ENCODE measurements around the gene MYH11.

Gene MYH11

DNA sequence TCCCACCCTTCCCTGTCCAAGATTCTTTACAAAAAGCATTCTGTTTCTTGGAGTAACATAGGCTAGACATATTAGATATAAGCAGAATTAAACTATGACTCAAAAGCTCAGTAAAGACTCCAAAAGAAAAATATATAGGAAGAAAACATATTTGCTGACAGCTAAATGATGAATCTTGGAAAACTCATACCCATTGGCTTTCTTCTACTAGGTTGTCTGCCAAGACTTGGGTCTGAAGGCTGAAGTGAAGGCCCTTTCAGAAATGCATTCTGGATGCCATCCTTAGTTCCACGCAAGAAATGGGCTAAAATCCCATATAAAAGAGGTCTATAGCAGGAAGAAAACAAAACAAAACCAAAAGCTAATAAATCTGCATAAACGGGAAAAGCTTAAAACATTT lies 16.5 kb upstream of the MYH11 start:
- H3K27me3 ChIP-seq (ENCODE audit: control insufficient read depth, insufficient read depth, low read length): no peaks in the 10 kb centered on the region
- H3K9ac ChIP-seq (ENCODE audit: low read depth, low read length): no peak overlapping the region
- no peaks in the 10 kb centered on the region for H3K9me3 ChIP-seq (ENCODE audit: control insufficient read depth, insufficient read depth, low read length)
- peaks cover 4% of the 10 kb centered on the region for H3K36me3 ChIP-seq (ENCODE audit: control insufficient read depth, insufficient read depth, low read length)
- H3K4me3 ChIP-seq (ENCODE audit: low read depth, low read length): no peak overlapping the region
- H3K4me1 ChIP-seq (ENCODE audit: control insufficient read depth, insufficient read depth, low read length): no peaks in the 10 kb centered on the region

DNA sequence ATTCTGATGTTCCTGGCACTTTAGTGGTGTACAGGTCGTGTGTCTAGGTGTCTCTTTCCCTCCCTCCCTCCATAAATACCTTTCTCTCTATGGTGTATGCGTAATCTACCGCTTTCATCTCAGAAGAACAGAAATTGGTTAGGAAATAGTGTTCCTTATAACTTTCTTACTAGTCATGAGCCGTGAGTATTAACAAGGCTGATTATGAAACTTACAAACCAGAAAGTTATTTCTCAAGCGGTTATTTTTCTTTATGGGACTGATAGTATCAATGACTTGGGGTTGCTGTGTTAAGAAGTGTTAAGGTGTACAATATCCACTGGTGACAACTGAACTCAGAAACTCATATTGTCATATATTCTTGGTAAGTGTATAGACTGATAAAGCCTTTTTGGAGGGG lies 13.2 kb upstream of the MYH11 start:
- no peaks in the 10 kb centered on the region for H3K36me3 ChIP-seq (ENCODE audit: control insufficient read depth, insufficient read depth, low read length)
- no peak overlapping the region for H3K9ac ChIP-seq (ENCODE audit: low read depth, low read length)

DNA sequence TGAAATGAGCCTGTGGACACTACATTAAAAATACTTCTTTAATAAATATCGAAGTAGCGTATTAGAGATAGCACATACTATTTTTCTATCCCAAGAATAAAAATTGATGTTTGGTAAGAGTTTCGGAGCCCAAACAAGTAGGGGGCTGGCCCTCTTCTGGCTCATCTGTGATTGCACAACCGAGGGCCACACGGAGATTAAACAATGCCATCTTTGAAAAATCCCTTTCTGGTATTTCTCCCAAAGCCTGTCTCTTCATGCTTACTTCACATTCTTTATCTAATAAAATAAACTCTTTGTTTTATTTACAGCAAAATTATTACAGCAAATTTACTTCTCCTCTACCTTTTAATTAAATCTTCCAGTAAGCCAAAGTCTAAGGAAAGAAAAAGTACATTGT lies 9.6 kb upstream of the MYH11 start:
- H3K9me3 ChIP-seq (ENCODE audit: control insufficient read depth, insufficient read depth, low read length): no peaks in the 10 kb centered on the region
- no peak overlapping the region for H3K4me3 ChIP-seq (ENCODE audit: low read depth, low read length)
- H3K27me3 ChIP-seq (ENCODE audit: control insufficient read depth, insufficient read depth, low read length): no peaks in the 10 kb centered on the region
- no peaks in the 10 kb centered on the region for H3K36me3 ChIP-seq (ENCODE audit: control insufficient read depth, insufficient read depth, low read length)
- H3K4me1 ChIP-seq (ENCODE audit: control insufficient read depth, insufficient read depth, low read length): no peaks in the 10 kb centered on the region
- H3K9ac ChIP-seq (ENCODE audit: low read depth, low read length): no peak overlapping the region

More for the DNA sequence above, 13.2 kb upstream of the MYH11 start:
- H3K4me1 ChIP-seq (ENCODE audit: control insufficient read depth, insufficient read depth, low read length): no peaks in the 10 kb centered on the region
- H3K27me3 ChIP-seq (ENCODE audit: control insufficient read depth, insufficient read depth, low read length): no peaks in the 10 kb centered on the region
- H3K9me3 ChIP-seq (ENCODE audit: control insufficient read depth, insufficient read depth, low read length): no peaks in the 10 kb centered on the region
- H3K4me3 ChIP-seq (ENCODE audit: low read depth, low read length): no peak overlapping the region

DNA sequence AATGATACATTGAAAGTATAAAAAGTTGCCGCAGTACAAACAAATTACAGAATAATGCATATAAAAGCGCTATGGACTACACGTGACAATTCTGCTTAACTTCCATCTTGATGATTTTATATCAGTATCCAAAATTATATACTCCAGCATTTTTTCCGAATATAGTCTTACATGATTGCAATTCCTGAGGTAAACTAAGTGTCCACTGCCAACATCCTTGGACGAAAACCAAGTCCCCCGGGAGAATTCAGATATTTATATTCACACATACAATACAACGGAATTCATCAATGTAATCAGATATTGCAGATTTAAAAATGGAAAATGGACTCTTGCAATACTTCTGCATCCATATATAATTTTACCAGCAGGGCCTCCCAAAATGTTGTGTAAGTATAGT lies 8.9 kb upstream of the MYH11 start:
- no peak overlapping the region for H3K4me3 ChIP-seq (ENCODE audit: low read depth, low read length)
- no peaks in the 10 kb centered on the region for H3K27me3 ChIP-seq (ENCODE audit: control insufficient read depth, insufficient read depth, low read length)
- H3K4me1 ChIP-seq (ENCODE audit: control insufficient read depth, insufficient read depth, low read length): no peaks in the 10 kb centered on the region
- H3K36me3 ChIP-seq (ENCODE audit: control insufficient read depth, insufficient read depth, low read length): no peaks in the 10 kb centered on the region
- no peaks in the 10 kb centered on the region for H3K9me3 ChIP-seq (ENCODE audit: control insufficient read depth, insufficient read depth, low read length)
- H3K9ac ChIP-seq (ENCODE audit: low read depth, low read length): no peak overlapping the region

DNA sequence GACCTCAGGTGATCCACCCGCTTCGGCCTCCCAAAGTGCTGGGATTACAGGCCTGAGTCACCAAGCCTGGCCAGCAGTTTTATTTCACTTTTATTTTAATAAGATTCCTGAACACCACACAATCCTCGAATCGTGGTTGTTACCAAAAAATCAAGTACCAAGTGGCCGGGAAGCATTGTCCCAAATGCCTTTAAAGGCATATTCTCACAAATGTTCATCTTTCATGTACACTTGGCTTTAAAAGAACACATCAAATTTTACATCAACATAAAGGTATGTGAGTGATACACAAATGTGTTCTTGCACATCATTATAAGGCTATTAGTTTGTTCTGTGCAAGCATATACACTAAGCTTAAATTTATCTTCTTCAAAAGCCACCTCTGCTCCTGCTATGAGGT lies 8.1 kb upstream of the MYH11 start:
- H3K36me3 ChIP-seq (ENCODE audit: control insufficient read depth, insufficient read depth, low read length): no peaks in the 10 kb centered on the region
- no peak overlapping the region for H3K9ac ChIP-seq (ENCODE audit: low read depth, low read length)

DNA sequence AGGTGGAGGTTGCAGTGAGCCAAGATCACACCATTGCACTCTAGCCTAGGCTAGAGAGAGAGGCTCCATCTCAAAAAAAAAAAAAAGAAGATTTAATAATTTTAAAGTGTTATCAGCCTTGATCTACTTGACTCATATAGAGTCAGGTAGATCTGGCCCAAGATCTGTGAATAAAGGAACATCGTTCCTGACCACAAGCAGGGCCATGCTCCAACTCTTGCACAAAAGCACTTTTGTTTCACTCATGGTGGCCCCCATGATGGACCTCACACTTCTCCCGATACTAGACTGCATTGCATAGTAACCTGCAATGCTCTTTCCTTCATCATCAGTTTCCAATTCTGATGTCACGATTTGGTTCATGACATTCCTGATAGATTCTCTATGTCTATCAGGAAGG lies 5.2 kb upstream of the MYH11 start:
- Histone ChIP-seq H3K36me3 (ENCODE audit: control insufficient read depth, insufficient read depth, low read length) (no peaks in the 10 kb centered on the region), H3K4me3 (ENCODE audit: low read depth, low read length) (no peak overlapping the region), H3K27me3 (ENCODE audit: control insufficient read depth, insufficient read depth, low read length) (peaks cover 19% of the 10 kb centered on the region), H3K4me1 (ENCODE audit: control insufficient read depth, insufficient read depth, low read length) (peaks cover 2% of the 10 kb centered on the region), H3K9ac (ENCODE audit: low read depth, low read length) (no peak overlapping the region), H3K9me3 (ENCODE audit: control insufficient read depth, insufficient read depth, low read length) (no peaks in the 10 kb centered on the region)

More for the DNA sequence above, 8.1 kb upstream of the MYH11 start:
- Histone ChIP-seq H3K4me1 (ENCODE audit: control insufficient read depth, insufficient read depth, low read length) (no peaks in the 10 kb centered on the region), H3K9me3 (ENCODE audit: control insufficient read depth, insufficient read depth, low read length) (no peaks in the 10 kb centered on the region), H3K27me3 (ENCODE audit: control insufficient read depth, insufficient read depth, low read length) (no peaks in the 10 kb centered on the region), H3K4me3 (ENCODE audit: low read depth, low read length) (no peak overlapping the region)

DNA sequence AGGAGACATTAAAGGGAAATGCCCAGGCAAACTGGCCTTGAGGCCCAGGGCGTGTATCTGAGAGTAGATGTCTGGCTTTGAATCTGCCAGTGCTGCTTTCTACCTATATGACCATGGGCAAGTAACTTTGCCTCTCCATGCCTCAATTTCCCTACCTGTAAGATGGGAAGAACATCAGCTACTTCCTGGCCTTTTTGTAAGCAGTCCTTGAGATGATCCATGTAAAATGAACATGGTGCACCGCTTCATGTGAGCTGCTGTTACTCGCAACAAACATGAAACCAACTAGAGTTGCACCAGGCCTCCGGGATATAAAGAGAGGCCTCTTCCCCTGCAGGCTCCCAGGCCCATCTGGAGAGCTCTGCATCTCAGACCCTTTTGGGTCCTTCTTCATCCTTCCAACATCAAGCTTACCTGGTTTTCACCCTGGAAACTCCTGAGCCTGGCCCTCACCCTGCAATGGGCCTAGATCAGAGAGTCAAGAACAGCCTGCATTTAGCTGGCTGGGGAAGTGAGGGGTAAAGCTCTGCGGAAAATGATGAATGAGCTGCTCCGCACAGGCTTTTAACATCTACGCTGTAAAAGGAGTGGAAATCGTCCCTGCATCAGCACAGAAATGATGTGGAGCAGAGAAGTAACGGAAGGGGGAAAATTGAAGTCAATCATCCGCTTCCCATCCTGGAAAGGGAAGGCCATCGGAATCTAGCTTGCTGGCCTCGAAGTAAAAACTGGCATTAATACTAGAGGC lies 2.3 kb upstream of the MYH11 start:
- peaks cover 2% of the 10 kb centered on the region for H3K4me1 ChIP-seq (ENCODE audit: control insufficient read depth, insufficient read depth, low read length)
- peaks cover 43% of the 10 kb centered on the region for H3K27me3 ChIP-seq (ENCODE audit: control insufficient read depth, insufficient read depth, low read length)
- no peaks in the 10 kb centered on the region for H3K9me3 ChIP-seq (ENCODE audit: control insufficient read depth, insufficient read depth, low read length)
- no peak overlapping the region for H3K4me3 ChIP-seq (ENCODE audit: low read depth, low read length)
- H3K36me3 ChIP-seq (ENCODE audit: control insufficient read depth, insufficient read depth, low read length): no peaks in the 10 kb centered on the region
- H3K9ac ChIP-seq (ENCODE audit: low read depth, low read length): no peak overlapping the region

DNA sequence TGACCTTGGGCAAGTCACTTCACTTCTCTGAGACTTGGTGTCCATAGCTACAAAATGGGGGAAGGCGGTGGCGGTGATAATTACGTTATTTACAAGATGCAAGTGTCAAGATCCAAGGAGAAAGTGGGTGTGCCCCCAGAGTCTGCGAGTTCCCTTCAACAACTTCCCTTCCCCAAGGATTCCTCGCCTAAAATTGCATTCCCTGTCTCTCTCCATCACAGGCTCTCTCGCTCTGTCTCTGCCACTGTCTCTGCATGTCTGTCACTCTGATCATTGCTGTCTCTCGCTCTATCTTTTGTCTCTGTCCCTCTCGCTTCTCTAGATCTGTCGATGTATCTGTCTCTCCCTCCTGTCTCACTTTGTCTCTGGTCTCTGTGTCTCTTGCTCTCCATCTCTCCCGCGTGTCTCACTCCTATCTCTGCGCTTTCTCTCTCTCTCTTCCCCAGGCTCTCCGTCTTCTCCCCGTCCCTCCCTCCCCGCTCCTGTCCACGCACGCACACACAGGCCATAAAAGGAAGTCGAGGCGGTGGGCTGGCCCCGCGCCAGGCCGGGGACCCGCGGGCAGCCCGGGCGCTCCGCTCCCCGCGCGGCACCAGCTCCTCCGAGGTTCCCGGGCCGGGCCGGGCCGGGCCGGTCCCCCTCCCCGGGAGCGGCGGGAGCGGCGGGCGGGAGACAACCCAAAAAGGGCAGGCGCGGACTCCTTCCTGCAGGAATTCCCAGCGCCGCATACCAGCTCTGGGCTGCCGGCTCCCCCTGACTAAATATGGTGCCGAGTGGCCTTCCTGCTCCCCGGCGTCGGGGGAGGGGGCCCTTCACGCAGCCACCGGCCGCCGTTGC lies 1.1 kb upstream of the MYH11 start:
- H3K9ac ChIP-seq (ENCODE audit: low read depth, low read length): no peak overlapping the region
- H3K36me3 ChIP-seq (ENCODE audit: control insufficient read depth, insufficient read depth, low read length): no peaks in the 10 kb centered on the region
- no peaks in the 10 kb centered on the region for H3K9me3 ChIP-seq (ENCODE audit: control insufficient read depth, insufficient read depth, low read length)
- peaks cover 44% of the 10 kb centered on the region for H3K27me3 ChIP-seq (ENCODE audit: control insufficient read depth, insufficient read depth, low read length)
- H3K4me3 ChIP-seq (ENCODE audit: low read depth, low read length): peak overlapping the region; percentile 69
- peaks cover 2% of the 10 kb centered on the region for H3K4me1 ChIP-seq (ENCODE audit: control insufficient read depth, insufficient read depth, low read length)

DNA sequence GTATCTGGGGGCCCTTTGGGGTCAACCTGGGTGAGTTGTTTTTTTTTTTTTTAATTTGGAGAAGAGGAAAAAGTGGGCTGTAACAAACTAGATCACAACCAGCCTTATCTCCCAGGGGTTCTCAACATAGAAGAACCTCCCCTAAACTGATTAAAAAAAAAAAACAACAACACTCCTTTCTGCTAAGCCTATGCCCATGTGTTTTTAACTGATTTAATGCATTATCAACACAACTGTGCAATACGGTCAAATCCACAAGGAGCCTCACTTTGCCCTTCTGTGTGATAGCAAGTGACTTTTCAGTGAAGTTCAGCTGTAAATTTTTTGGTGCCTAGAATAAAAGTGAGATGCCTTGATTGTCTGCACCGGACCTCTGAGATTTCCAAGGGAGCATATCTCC lies 646 bp downstream of the MYH11 start:
- H3K9ac ChIP-seq (ENCODE audit: low read depth, low read length): no peak overlapping the region
- H3K4me3 ChIP-seq (ENCODE audit: low read depth, low read length): no peak overlapping the region
- no peaks in the 10 kb centered on the region for H3K9me3 ChIP-seq (ENCODE audit: control insufficient read depth, insufficient read depth, low read length)
- no peaks in the 10 kb centered on the region for H3K36me3 ChIP-seq (ENCODE audit: control insufficient read depth, insufficient read depth, low read length)
- H3K4me1 ChIP-seq (ENCODE audit: control insufficient read depth, insufficient read depth, low read length): peaks cover 2% of the 10 kb centered on the region
- peaks cover 44% of the 10 kb centered on the region for H3K27me3 ChIP-seq (ENCODE audit: control insufficient read depth, insufficient read depth, low read length)

DNA sequence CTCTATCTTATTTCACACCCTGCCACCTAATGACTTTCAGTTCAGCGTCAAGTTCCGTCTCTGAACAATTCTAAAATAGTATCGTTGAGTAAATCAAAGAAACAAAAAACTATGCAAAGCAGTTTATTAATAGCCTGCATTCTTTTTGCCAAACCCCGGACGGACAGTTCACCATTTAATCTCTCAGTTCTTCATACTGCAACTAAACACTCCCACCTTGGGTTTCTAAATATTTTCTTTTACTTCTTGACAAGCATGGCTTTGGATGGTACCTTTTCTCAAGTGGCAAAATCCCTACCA lies 1.2 kb downstream of the MYH11 start:
- H3K4me3 ChIP-seq (ENCODE audit: low read depth, low read length): no peak overlapping the region
- no peaks in the 10 kb centered on the region for H3K36me3 ChIP-seq (ENCODE audit: control insufficient read depth, insufficient read depth, low read length)
- no peak overlapping the region for H3K9ac ChIP-seq (ENCODE audit: low read depth, low read length)
- H3K4me1 ChIP-seq (ENCODE audit: control insufficient read depth, insufficient read depth, low read length): peaks cover 2% of the 10 kb centered on the region
- H3K27me3 ChIP-seq (ENCODE audit: control insufficient read depth, insufficient read depth, low read length): peaks cover 44% of the 10 kb centered on the region
- H3K9me3 ChIP-seq (ENCODE audit: control insufficient read depth, insufficient read depth, low read length): no peaks in the 10 kb centered on the region

DNA sequence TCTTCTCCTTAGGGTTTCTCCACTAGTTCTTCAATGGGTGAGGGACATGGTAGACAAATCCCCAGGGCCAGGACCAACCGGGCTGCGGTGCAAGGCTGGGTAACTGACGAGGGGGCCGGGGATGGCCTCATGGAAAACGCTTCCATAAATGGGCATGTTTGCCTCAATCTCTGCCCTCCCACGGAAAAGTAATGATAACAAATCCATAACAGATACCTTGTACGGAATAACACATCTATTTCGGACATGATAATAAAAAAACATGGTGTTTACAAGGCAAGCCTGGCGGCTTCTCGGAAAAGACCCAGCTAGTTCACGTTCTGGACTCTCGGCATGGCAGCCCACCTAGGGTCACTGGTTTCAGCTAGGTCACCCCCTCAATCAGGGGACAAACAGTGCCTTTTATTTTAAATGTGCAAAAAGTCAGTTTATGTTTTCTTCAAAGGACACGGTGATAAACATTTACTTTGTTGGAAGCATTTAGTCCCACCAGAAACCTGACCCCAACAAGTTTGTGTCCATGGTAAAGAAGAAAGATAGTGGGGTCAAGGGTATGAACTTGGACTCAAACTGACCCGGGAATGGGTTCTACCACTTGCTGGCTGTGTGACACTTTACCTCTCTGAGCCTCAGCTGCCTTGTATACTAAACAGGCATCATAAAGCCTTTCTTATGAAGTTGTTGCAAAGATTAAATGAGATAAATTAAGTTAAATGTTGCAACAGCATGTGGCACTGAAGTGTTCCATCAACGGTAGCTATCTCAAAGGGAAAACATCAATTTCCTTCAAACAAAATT lies 1.7 kb downstream of the MYH11 start:
- Histone ChIP-seq H3K36me3 (ENCODE audit: control insufficient read depth, insufficient read depth, low read length) (no peaks in the 10 kb centered on the region), H3K27me3 (ENCODE audit: control insufficient read depth, insufficient read depth, low read length) (peaks cover 44% of the 10 kb centered on the region), H3K9me3 (ENCODE audit: control insufficient read depth, insufficient read depth, low read length) (no peaks in the 10 kb centered on the region), H3K9ac (ENCODE audit: low read depth, low read length) (no peak overlapping the region), H3K4me3 (ENCODE audit: low read depth, low read length) (no peak overlapping the region), H3K4me1 (ENCODE audit: control insufficient read depth, insufficient read depth, low read length) (peaks cover 2% of the 10 kb centered on the region)

All from iPS-15b (cell line).